Measurements from ENCODE around the gene FAS. TPM values are rescaled to one million over a fixed set of nuclear protein-coding genes. Genes with fewer than 3 reads are reported as not detected.
A peak's percentile ranks its signal among the peaks of the same experiment; 100 is the strongest.

The FAS gene
- polyA plus RNA-seq, 1 experiment, result 52.3 TPM

- ChIA-PET POLR2A (no interaction called here), CTCF (interaction anchor here (0.6 to 8.4 kb wide), 30 partner anchors 8 to 382 kb away, joined by 3 to 136 read pairs (median 5); no protein-coding TSS in a partner anchor)
- Histone ChIP-seq H3K27me3 (ENCODE audit: control insufficient read depth, insufficient read depth, low read length) (no peaks in the 10 kb centered on the region), H3K36me3 (ENCODE audit: control insufficient read depth, insufficient read depth, low read length) (no peaks in the 10 kb centered on the region), H3K4me3 (ENCODE audit: low read depth, low read length) (no peak overlapping the region)
- DNase-seq (ENCODE audit: low read depth), result no peak
- TF ChIP-seq CTCF (IDR thresholded peaks at IDR 0.05; ENCODE audit: insufficient read depth, low read depth, low read length), result peak; percentile 68
Measured at GRCh38 chr10:88986549-88987242, 3.9 kb upstream of the FAS start.

GRCh38 chr10:88987243-88987725, 3.3 kb upstream of the FAS start:
- no peak for TF ChIP-seq CTCF (IDR thresholded peaks at IDR 0.05; ENCODE audit: insufficient read depth, low read depth, low read length)
- POLR2A ChIA-PET, result no interaction called here

GRCh38 chr10:88987840-88988239, 2.8 kb upstream of the FAS start:
- H3K27me3 ChIP-seq (ENCODE audit: control insufficient read depth, insufficient read depth, low read length), result no peaks in the 10 kb centered on the region
- no peak for TF ChIP-seq CTCF (IDR thresholded peaks at IDR 0.05; ENCODE audit: insufficient read depth, low read depth, low read length)
- H3K36me3 ChIP-seq (ENCODE audit: control insufficient read depth, insufficient read depth, low read length), result no peaks in the 10 kb centered on the region
- ChIA-PET CTCF (interaction anchor here (0.6 to 8.4 kb wide), 21 partner anchors 8 to 230 kb away, joined by 3 to 136 read pairs (median 6); no protein-coding TSS in a partner anchor), POLR2A (no interaction called here)
- DNase-seq (ENCODE audit: low read depth), result no peak
- H3K4me3 ChIP-seq (ENCODE audit: low read depth, low read length), result no peak overlapping the region

More at GRCh38 chr10:88987243-88987725, 3.3 kb upstream of the FAS start:
- Histone ChIP-seq H3K27me3 (ENCODE audit: control insufficient read depth, insufficient read depth, low read length) (no peaks in the 10 kb centered on the region), H3K36me3 (ENCODE audit: control insufficient read depth, insufficient read depth, low read length) (no peaks in the 10 kb centered on the region), H3K4me3 (ENCODE audit: low read depth, low read length) (no peak overlapping the region)
- CTCF ChIA-PET, result interaction anchor here (0.6 to 8.4 kb wide), 29 partner anchors 9 to 382 kb away, joined by 3 to 136 read pairs (median 5); no protein-coding TSS in a partner anchor
- no peak for DNase-seq (ENCODE audit: low read depth)

GRCh38 chr10:88989423-88989822, 1.2 kb upstream of the FAS start:
- CTCF ChIA-PET, result interaction anchor here (0.5 to 8.4 kb wide), 10 partner anchors 15 to 229 kb away, joined by 3 to 136 read pairs (median 8); no protein-coding TSS in a partner anchor
- TF ChIP-seq CTCF (IDR thresholded peaks at IDR 0.05; ENCODE audit: insufficient read depth, low read depth, low read length), result no peak
- no peak for DNase-seq (ENCODE audit: low read depth)
- Histone ChIP-seq H3K36me3 (ENCODE audit: control insufficient read depth, insufficient read depth, low read length) (no peaks in the 10 kb centered on the region), H3K4me3 (ENCODE audit: low read depth, low read length) (peak overlapping the region; percentile 75), H3K27me3 (ENCODE audit: control insufficient read depth, insufficient read depth, low read length) (no peaks in the 10 kb centered on the region)
- POLR2A ChIA-PET, result interaction anchor here (1.2 kb wide), 1 partner anchor 55 kb away, joined by 4 read pairs; no protein-coding TSS in a partner anchor

GRCh38 chr10:88989824-88990383, 694 bp upstream of the FAS start:
- DNase-seq (ENCODE audit: low read depth), result peak; percentile 68
- H3K36me3 ChIP-seq (ENCODE audit: control insufficient read depth, insufficient read depth, low read length), result no peaks in the 10 kb centered on the region
- POLR2A ChIA-PET, result interaction anchor here (0.5 to 1.2 kb wide), 2 partner anchors 55 to 338 kb away, joined by 3 to 4 read pairs; no protein-coding TSS in a partner anchor
- no peaks in the 10 kb centered on the region for H3K27me3 ChIP-seq (ENCODE audit: control insufficient read depth, insufficient read depth, low read length)
- CTCF ChIA-PET, result interaction anchor here (0.5 to 8.4 kb wide), 13 partner anchors 15 to 228 kb away, joined by 3 to 136 read pairs (median 4); no protein-coding TSS in a partner anchor
- H3K4me3 ChIP-seq (ENCODE audit: low read depth, low read length), result peak overlapping the region; percentile 75
- TF ChIP-seq CTCF (IDR thresholded peaks at IDR 0.05; ENCODE audit: insufficient read depth, low read depth, low read length), result no peak
